Astrocyte of the spinal cord (primary cell): Measurements from ENCODE around the gene GID8.

Source experiments
- DNase-seq: peaks from one replicate; pipeline ENCODE4 v3.0.0; 2011; ENCODE audit warnings: low read depth, low spot score
- H3K4me3 ChIP-seq: 2 replicates; pipeline ENCODE4 v1.5.1; 2011; ENCODE audit warnings: low read depth, mild to moderate bottlenecking, low read length, moderate library complexity
- in situ Hi-C: cut with HindIII; loops from 2 replicates; pipeline ENCODE4 v1.10.0; 2017; ENCODE audit warnings: low sequenced_read_pairs
- TF ChIP-seq, protein P1 (sequence below): IDR thresholded peaks from 2 replicates; pipeline ENCODE4 v1.5.1; 2012; ENCODE audit warnings: low read depth, mild to moderate bottlenecking, low read length, inconsistent platforms

Gene GID8

DNA sequence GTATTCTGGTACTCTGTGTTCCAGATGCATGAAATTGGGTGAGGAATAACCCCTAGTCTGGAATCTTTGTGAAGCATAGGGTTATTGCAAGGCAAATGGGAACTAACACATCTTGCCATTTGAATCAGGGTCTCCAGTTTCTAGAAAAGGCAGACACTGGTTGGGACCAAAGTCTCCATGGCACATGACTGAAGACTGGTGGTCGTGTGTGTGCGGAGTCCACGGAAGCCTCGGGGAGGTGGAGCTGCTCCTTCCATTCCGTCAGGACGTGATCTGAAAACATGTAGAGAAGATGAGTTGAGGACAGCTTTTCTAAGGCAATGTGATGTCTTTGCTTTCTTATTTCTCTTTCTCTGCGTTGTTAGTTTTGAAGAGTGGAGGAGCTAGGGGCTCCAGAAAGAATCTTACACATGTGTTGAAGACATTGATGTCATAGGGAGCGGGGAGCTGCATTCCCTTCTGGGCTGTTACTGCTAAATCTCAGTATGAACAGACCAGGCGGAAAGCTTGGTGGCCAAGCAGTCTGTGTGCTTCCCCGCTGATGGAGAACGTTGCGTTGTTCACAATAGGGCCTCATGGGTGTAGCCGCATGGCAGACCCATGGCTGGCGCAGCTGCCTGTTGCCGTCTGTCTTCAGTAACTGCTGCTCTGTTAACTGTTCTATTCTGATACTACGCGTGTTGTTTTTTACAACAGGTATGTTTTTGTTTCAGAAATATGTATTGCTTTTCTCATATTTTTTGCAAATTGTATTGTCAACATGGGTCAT lies 9.8 kb downstream of the GID8 start:
- DNase-seq, result no peak
- TF ChIP-seq, protein P1, sequence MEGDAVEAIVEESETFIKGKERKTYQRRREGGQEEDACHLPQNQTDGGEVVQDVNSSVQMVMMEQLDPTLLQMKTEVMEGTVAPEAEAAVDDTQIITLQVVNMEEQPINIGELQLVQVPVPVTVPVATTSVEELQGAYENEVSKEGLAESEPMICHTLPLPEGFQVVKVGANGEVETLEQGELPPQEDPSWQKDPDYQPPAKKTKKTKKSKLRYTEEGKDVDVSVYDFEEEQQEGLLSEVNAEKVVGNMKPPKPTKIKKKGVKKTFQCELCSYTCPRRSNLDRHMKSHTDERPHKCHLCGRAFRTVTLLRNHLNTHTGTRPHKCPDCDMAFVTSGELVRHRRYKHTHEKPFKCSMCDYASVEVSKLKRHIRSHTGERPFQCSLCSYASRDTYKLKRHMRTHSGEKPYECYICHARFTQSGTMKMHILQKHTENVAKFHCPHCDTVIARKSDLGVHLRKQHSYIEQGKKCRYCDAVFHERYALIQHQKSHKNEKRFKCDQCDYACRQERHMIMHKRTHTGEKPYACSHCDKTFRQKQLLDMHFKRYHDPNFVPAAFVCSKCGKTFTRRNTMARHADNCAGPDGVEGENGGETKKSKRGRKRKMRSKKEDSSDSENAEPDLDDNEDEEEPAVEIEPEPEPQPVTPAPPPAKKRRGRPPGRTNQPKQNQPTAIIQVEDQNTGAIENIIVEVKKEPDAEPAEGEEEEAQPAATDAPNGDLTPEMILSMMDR, result no peak
- in situ Hi-C loops, result no loop called here
- no peak overlapping the region for H3K4me3 ChIP-seq

DNA sequence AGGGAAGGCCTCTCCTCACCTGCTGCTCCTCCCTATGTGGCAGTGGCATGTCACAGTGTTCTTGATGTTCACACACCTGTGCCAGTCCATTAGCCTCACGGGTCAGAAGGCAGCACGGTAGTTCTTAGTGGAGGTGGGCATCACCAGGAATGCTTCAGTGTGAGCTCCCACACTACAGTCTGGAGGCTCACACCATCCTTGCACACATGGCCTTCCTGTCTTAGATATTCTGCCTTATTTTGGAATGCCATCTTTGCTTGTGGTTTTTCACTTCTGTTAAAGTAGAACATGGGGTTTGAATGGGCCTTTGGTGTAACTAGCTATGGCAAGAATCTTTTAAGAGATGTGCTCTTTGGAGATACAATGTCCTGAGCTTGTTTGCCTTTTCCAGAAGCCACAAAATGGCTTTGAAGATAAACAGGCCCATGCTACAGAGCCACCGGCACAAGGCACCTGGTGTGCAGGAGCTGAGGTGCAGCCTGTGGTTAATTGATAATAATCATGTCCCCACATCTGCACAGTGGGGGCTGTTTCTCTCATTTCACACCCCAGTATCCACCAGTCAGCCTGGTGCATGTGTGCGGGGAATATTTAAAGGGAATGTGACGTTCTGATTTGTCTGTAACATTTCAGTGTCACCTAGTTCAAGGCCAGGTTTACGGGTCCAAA lies 11.3 kb downstream of the GID8 start:
- no peak for DNase-seq
- TF ChIP-seq, protein P1, result no peak
- in situ Hi-C loops, result no loop called here
- H3K4me3 ChIP-seq, result no peak overlapping the region

DNA sequence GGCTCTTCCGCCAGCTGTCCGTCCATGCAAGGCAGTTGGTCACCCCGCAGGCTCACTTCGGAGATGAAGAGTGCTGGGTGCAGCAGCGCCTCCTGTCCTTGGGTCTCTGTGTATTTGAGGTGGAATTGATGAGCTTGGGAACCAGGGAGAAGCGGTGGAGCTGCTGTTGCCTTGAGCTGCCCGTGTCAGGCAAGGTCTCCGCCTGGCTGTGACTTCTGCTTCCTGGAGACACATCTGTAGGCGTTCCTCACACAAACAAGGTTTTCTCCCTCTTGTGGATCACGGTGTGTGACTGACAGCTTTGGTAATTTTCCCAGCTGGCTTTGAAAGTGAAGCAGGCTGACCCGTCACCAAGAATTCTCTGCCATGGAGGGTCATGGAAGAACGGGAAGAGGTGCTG lies 12.0 kb downstream of the GID8 start:
- in situ Hi-C loops, result no loop called here
- TF ChIP-seq, protein P1, result no peak
- DNase-seq, result no peak
- no peak overlapping the region for H3K4me3 ChIP-seq

DNA sequence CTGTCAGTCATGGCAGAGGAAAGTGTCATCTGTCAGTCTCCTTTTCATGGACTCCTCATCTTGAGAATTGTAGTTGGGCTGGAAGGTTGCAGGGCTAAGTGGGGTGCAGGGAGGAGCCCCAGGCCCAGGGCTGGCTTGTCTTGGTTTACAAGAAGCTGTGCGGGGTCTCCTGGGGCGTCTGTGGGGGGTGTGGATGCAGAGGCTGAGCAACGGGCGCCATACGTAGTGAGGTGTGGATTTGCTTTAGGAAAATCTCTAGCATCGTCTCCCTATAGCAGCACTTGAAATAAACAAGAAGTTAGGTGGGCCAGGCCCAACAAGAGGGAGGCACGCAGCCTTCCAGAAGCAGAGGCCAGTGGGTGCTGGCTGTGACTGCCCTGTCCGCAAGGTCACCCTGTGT lies 12.8 kb downstream of the GID8 start:
- TF ChIP-seq, protein P1, result no peak
- in situ Hi-C loops, result no loop called here
- no peak overlapping the region for H3K4me3 ChIP-seq
- no peak for DNase-seq

DNA sequence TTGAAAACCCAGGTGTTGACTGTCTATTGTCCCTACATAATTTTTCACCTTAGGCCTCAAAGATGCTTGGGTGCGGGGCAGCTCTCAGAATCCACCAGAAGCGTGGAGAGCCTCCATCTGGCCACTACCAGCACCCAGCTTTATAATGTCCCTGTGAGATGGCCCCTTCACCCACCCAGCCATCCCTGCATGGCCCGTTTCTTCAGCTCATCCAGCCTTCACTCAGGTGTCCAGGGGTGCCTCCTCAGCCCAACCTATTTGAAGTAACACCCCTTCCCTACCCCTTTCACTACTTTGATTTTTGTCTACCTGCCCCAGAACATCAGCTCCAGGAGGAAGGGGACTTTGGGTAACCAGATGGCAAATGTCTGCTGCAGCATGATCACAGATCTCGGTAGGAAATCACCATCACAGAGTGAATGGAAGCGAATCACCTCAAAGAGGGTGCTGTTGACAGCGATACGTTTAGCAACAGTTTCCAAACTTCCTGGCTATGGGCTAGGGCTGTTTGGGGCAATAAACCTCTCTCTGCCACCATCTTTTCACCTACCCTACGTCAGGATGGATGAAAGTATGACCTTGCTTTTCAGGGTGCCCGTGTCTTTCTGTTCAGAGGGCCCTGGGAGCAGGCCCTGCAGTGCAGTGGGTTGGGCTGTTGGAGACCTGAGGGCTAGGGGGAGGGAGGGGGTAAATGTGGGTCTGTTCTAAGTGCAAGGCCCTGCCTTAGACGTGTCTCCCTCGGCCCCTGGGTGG lies 13.4 kb downstream of the GID8 start:
- DNase-seq, result no peak
- TF ChIP-seq, protein P1, result no peak
- in situ Hi-C loops, result no loop called here
- H3K4me3 ChIP-seq, result no peak overlapping the region

DNA sequence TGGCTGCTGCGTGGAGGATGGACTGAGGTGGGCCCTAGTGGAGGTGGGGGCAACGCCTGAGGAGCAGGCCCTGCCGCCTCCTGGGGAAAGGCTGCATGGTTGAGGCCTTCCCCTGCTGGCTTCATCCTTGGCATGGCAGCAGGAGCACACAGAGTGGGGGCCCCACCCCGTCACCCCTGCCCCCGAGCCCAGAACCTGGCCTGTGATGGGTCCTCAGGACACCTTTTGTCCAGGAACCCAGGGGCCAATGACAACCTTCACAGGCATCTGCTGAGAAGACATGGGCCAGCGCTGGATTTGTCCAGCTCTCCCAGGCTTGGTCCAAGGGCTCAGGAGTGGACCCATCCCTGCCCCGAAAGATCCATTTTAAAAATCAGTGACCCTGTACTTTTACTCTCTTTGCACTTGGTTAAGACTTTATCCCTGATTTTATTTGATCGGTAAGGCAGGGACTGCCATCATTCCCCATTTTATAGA lies 14.0 kb downstream of the GID8 start:
- DNase-seq, result no peak
- TF ChIP-seq, protein P1, result no peak
- in situ Hi-C loops, result no loop called here
- H3K4me3 ChIP-seq, result no peak overlapping the region
